ENCODE measurements around the gene SLC22A31.

The SLC22A31 gene

GRCh38 chr16:89164847-89165680 lies 35.3 kb downstream of the SLC22A31 start:
- no peak for DNase-seq

GRCh38 chr16:89164436-89164835 lies 35.9 kb downstream of the SLC22A31 start:
- no peak for DNase-seq

- no peak for DNase-seq
Measured at GRCh38 chr16:89163297-89163696, 37.0 kb downstream of the SLC22A31 start.

GRCh38 chr16:89161763-89162713 lies 38.3 kb downstream of the SLC22A31 start:
- DNase-seq = no peak

- no peak for DNase-seq
Measured at GRCh38 chr16:89160977-89161701, 39.2 kb downstream of the SLC22A31 start.

GRCh38 chr16:89159850-89160354 lies 40.4 kb downstream of the SLC22A31 start:
- no peak for DNase-seq

GRCh38 chr16:89159066-89159849 lies 41.1 kb downstream of the SLC22A31 start:
- DNase-seq = no peak

- no peak for DNase-seq
Measured at GRCh38 chr16:89157778-89158177, 42.6 kb downstream of the SLC22A31 start.

GRCh38 chr16:89156740-89157645 lies 43.3 kb downstream of the SLC22A31 start:
- no peak for DNase-seq

GRCh38 chr16:89155851-89156739 lies 44.2 kb downstream of the SLC22A31 start:
- DNase-seq = no peak

GRCh38 chr16:89155184-89155679 lies 45.1 kb downstream of the SLC22A31 start:
- DNase-seq = no peak

- DNase-seq = no peak
Measured at GRCh38 chr16:89154390-89155183, 45.8 kb downstream of the SLC22A31 start.

GRCh38 chr16:89153848-89154271 lies 46.5 kb downstream of the SLC22A31 start:
- no peak for DNase-seq

GRCh38 chr16:89152831-89153700 lies 47.3 kb downstream of the SLC22A31 start:
- no peak for DNase-seq

GRCh38 chr16:89150981-89151380 lies 49.4 kb downstream of the SLC22A31 start:
- no peak for DNase-seq

- DNase-seq = no peak
Measured at GRCh38 chr16:89150090-89150835, 50.1 kb downstream of the SLC22A31 start.

GRCh38 chr16:89149386-89149785 lies 51.0 kb downstream of the SLC22A31 start:
- DNase-seq = no peak
